Anterior cingulate cortex (tissue), 58 donors: ENCODE measurements around the gene F2RL1.
"Not testable (repeated sequence)": the region's sequence is repeated elsewhere in the genome, so short reads cannot be mapped to it uniquely, and the experiment has no call there.

ENCODE experiments used
- DNase-seq, 58 donors: peaks; one replicate each; lab custom pipeline; 2025; lab: John Stamatoyannopoulos, UW

The F2RL1 gene, protein sequence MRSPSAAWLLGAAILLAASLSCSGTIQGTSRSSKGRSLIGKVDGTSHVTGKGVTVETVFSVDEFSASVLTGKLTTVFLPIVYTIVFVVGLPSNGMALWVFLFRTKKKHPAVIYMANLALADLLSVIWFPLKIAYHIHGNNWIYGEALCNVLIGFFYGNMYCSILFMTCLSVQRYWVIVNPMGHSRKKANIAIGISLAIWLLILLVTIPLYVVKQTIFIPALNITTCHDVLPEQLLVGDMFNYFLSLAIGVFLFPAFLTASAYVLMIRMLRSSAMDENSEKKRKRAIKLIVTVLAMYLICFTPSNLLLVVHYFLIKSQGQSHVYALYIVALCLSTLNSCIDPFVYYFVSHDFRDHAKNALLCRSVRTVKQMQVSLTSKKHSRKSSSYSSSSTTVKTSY

DNA sequence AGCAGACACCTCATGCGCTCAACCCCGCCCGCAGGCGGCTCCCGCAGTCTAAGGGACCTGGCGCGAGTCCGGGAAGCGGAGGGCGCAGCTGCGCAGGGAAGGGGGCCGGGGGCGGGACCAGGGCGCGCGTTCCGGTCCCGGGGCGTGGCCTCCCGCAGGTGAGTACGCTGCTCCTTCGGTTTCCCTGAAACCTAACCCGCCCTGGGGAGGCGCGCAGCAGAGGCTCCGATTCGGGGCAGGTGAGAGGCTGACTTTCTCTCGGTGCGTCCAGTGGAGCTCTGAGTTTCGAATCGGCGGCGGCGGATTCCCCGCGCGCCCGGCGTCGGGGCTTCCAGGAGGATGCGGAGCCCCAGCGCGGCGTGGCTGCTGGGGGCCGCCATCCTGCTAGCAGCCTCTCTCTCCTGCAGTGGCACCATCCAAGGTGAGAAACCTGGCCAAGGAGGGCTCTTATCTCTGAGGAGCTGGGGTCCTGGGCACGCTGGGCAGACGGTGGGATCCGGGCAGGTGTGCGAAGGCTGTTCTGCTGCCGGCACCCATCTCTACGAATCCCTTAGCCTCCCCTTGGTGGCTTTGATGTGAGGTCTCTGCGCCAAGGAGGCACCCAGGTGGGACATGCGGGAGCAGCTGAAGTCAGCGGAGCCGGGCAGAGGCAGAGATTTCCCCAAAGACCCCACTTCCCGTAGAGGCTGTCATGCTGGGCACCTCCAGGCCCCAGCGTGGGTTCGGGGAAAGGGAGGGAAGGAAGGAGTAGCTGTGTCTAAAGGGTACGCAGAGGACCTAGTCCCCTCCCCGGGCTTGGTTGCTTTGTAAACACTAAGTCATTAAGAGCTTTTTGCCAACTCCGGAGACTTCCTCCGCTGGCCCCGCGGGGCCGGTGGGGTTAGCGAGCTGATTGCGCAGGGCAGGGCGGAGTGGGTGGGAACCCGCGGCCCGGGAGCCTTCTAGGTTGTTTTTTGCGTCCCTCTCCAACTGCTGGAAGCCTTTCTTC, at the start of gene F2RL1:
TSS of gene F2RL1 (plus strand) at position 187 of the 988 bp plus-strand sequence. CDS start at position 340, 153 bp downstream.
- peak in 20 of 58 donors; percentile 0 to 40 (median 10) for DNase-seq

DNA sequence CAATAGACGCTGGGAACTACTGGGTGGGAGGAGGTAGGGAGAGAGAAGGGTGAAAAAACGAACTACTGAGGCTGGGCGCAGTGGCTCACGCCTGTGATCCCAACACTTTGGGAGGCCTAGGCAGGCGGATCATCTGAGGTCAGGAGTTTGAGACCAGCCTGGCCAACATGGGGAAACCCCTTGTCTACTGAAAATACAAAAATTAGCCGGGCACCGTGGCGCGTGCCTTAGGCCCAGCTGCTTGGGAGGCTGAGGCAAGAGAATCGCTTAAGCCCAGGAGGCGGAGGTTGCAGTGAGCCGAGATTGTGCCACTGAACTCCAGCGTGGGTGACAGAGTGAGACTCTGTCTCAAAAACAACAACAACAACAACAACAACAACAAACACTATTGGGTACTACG, 47.8 kb upstream of the F2RL1 start:
- DNase-seq: not testable (repeated sequence)

DNA sequence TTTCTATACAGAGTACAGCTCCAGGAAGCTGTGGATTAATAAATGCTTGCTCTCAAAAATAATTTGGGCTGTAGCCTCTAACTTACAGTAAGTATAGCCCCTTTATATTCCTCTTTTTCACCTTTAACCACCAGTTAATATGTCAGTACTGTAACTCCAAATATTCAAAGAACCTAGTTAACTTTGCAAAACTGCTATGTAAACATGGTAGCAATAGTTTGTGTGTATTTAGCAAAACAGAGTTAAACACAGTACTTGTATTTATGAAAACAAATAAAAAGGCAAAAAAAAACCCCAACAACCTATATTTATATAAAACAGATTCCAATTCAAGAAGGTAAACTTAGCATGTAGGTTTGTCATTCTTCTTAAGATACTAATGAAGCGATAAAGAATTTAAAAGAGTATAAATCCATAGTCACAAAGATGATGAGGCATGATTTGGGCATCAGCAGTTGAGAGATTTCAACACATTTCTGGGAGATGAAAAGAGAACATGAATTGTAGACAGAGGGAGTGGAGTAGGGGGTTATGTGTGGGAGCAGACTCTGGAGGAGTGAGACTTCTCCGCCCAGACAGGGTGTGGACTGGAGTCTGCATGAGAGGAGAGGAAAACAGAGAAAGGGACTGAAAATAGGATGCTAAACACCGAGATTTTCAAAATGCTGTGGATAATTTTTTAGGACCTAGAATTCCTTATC, 47.0 kb upstream of the F2RL1 start:
- DNase-seq: no peak

DNA sequence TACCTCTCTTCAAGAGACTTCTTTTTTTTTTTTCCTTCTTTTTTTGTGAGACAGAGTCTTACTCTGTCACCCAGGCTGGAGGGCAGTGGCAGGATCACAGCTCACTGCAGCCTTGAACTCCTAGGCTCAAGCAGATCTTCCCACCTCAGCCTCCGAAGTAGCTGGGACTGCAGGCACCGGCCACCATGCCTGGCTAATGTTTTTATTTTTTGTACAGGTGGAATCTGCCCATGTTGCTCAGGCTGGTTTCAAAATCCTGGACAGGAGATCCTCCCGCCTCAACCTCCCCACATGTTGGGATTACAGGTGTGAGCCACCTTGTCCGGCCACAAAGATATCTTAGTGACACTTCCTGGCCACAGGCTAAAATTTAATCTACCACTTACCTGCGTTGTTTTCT, 42.9 kb upstream of the F2RL1 start:
- no peak for DNase-seq

DNA sequence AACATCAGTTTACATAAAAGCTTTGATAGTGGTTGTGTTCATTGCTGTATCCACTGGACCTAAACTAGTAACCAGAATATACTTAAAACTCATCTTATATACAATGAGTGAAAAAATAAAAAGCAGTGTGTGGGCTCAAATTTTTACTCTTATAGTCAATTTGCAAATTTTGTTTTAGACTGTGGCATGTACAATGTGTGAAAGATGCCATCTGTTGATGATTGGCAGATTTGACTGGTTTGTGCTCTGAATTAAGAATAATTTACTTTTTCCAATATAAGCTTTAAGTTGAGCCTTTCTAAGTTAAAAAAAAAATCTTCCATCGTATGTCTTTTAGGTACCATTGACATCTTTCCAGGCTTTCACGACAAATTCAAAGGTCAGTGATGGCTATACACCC, 42.4 kb upstream of the F2RL1 start:
- DNase-seq: no peak

DNA sequence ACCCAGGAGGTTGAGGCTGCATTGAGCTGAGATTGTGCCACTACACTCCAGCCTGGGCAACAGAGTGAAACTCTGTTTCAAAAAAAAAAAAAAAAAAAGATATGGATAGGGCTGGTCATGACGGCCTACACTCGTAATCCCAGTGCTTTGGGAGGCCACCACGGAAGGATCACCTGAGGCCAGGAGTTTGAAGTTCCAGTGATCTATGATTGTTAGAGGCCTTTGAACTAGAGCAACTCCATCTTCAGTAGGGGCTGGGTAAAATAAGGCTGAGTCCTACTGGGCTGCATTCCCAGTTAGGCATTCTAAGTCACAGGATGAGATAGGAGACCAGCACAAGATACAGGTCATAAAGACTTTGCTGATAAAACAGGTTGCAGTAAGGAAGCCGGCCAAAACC, 38.2 kb upstream of the F2RL1 start:
- DNase-seq: not testable (repeated sequence)

DNA sequence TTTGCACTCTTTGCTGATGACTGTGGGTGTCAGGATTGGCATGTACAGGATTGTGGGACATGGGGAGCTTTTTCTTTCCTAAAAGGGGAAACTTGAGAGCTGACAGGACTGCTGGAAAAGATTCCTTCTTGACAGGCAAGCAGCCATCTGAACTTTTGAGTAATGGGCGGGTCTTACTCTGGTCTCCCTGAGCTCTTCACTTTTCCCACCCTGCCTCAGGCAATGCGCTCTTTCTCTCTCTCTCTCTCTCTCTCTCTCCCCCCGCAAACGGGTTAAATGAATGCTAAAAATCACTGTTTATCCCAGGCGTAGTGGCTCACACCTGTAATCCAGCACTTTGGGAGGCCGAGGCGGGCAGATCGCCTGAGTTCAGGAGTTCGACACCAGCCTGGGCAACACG, 37.1 kb upstream of the F2RL1 start:
- no peak for DNase-seq

DNA sequence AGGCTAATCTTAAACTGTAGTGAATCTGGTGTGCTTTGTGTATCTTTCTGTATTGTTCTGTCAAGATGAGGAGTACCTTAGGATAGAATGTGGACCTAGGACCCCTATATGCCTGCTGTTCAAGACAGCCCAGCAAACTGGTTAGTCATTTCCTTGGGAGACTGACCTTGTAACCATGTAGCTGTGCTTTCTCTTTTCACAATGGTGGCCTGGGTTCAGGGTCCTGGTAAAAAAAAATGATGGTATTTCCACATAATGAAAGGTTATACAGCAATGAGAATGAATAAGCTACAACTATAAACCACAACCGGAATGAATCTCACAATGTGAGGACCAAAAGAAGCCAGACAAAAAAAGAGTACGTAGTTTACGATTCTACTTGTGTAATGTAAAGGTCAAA, 36.4 kb upstream of the F2RL1 start:
- DNase-seq: no peak

DNA sequence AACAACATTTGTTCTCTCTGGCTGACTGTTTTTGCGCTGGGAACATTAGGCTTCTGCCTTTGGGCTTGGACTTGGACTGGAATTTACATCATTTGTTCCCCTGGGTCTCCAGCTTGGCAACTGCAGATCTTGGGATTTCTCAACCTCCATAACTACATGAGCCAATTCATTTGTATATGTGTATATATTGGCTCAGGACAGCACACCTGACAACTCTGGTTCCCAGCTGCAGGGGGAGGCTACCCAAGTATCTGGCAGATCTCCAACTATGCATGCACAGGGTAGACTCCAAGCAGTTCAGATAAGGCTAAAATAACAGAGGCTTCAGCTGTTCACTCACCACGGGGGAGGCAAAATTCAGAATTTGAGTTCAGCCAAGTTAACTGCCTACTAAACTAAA, 31.6 kb upstream of the F2RL1 start:
- DNase-seq: no peak

DNA sequence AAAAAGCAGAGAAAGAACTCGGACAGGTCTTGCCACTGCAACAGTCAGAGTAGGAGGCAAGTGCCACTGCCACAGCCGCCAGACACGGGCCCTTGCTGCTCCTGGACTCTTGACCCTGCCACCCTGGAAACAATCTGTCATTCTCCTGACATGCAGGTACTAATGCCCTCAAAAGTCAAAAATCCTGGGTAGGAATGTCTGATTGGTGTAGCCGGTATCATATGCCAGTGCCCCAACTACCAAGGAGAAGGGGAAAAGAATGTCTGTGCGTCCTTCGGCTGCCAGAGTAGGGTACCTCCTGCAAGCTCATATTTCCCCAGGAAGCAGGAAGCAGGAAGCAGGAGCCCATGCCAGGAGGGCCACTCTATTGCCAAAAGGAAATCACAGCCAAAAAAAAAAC, 30.5 kb upstream of the F2RL1 start:
- no peak for DNase-seq

DNA sequence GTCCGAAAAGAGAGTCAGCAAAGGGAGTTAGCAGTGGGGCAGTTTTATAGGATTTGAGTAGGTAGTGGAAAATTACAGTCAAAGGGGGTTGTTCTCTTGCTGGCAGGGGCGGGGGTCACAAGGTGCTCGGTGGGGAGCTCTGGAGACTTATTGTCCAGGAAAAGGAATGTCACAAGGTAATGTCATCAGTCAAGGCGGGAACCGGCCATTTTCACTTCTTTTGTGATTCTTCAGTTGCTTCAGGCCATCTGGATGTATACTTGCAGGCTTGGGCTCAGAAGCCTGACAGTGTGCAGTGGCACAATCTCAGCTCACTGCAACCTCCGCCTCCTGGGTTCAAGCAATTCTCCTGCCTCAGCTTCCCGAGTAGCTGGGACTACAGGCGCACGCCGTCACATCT, 29.6 kb upstream of the F2RL1 start:
- not testable (repeated sequence) for DNase-seq

DNA sequence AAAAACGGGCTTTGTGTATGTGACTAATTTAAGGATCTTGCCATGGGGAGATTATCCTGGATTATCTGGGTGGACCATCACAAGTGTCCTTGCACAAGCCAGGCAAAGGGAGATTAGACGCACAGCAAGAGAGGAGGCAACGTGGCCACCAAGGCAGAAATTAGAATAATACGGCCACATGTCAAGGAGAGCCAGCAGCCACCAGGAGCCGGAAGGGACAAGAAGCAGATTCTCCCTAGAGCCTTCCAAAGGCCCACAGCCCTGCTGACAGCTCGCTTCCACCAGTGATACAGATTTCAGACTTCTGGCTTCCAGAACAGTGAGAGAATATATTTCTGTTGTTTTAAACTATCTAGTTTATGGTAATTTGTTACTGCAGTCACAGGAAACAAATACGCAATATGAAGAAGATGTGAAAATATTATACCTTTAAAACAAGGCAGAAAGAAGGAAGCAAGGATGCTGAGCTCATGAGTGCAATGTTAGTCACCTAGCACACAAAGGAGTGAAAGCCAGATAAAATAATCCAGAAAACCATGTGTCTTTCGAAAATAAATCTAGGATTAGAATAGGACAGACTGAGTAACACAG, 28.7 kb upstream of the F2RL1 start:
- no peak for DNase-seq

DNA sequence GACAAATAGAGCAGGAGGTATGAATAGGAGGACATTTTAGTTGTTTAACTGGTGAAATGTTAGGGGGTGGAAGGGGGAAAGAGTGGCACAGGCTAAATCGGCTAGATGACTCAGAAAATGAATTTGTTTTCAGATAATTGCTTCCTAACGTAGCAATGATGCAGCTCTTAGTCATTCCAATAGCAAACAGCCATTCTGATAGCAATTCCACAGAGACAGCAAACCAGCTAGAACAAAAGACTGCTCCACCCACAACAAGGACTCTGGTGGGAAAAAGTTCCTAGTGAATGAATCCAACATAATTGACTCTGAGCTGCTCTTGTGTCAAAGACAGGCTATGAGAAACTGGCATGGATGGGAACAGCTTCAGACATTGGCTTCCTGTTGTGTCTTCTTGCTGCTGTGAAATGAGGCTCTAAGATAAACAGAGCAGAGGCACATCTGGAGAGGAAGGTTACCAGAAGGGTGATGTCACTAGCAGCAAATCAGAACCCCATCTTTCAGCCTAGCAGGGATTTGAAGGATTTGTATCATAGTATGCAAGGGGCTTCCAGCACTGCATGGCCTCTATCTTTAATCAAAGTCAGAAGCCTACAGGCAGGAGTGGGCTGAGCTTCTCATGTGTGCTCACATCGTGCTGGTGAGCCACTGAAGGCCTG, 28.1 kb upstream of the F2RL1 start:
- DNase-seq: peak in 1 of 58 donors; percentile 4

DNA sequence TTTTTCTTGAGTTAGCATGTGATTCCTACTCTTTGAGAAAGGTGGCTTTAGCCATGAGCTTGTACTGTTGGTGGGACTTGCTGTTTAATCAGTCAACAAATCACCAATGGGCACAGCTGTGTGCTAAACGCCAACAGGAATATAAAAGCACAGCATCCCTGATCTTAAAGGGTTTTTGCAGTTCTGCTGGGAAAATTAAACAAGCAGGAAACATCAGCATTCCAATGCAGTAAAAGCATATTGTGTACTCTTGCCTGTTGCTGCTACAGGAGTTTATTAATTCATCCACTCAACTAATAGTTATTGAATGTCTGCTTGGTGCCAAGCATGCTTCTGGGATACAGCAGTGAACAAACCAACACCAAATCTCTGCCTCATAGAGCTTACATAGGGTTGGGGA, 27.4 kb upstream of the F2RL1 start:
- no peak for DNase-seq

DNA sequence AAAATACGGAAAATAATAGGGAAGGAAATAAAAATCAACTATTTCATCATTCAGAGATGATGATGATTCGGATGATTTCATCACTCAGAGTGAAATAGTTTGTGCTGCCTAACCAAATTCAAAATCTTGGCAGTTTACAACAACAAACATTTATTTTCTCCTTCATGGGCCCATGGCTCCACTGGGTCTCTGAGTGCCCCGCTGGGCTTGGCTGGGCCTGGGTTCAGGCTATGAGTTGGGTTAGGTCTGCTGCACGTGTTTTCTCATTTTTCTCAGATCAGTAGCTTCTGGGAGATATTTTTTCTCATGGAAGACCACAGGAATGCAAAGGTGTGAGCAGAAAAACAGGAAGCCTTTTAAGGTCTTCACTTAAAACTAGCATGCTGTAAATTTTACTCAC, 24.0 kb upstream of the F2RL1 start:
- DNase-seq: no peak

DNA sequence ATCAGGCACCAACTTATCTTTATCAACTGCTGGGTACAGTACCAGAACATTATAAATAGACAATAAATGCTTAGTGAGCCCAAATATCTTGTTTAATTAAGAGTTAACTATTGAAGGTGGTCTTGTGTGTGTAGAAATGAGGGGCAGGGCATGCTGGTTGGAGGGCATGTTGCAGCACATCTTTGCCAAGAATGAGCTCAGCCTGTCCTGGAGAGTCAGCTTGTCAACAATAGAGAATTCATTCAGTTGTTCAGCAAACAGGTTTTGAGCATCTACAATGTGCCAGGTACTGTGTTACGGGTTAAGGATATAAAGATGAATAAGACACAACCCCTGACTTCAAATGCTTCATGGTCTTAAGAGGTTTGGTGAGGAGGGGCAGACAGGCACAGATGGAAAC, 19.2 kb upstream of the F2RL1 start:
- DNase-seq: no peak

DNA sequence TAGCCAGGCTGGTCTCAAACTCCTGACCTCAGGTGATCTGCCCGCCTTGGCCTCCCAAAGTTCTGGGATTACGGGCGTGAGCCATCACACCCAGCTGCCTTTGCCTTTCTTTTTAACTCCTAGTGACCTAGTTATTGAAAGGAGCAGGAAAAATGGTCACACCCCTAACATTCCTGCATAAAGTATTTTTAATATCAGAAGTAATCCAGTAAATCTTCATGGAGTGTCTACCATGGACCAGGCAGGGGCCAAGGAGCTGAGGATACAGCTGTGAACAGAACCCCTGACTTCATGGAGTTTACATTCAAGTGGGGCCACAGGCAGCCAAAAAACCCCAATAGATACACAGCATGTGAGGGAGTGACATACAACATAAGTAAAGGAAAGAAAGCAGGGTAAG, 18.3 kb upstream of the F2RL1 start:
- no peak for DNase-seq

DNA sequence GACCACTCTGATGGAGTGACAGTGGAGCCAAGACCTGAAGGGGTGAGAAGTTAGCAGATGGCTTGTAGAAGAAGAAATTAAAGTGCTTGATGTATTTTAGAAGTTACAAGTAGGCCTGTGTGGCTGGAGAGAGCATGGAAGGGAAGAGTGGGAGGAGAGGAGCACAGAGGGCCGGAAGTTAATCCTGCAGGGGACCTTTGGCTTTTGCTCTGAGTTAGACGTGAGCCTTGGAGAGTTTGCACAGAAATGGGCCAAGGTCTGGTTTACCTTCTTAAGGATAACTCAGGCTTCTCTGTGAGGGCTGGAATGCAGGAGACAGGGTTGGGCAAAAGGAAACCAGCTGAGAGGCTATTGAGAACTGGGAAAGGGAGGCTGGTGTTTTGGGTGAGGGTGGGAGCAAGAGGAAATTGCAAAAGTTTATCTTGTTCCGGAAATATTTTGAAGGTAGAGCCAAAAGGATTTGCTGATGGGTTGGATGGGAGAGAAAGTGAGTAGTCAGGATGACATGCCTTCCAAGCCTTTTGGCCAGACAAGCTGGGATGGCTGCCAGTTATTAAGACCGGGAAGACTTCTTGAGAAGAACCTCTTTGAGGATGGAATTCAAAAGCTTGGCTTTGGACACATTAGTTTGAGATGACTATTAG, 17.5 kb upstream of the F2RL1 start:
- DNase-seq: no peak

DNA sequence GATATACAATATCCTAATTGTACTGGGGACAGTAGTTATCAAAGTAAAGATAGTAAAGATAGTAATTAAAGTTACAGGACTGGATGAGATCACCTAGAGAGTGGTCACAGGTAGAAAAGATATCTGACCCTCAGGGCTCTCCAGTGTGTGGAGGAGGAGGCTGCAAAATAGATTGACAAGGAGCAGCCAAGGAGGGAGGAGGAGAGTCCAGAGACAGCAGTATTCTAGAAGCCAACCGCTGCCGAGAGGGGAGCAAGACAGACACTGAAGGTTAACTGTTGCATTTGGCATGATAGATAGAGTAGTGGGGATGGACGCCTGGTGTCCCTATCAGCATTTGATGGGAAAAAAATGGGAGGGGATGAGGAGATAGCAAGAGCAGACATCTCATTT, 17.0 kb upstream of the F2RL1 start:
- DNase-seq: no peak
